Pancreas (tissue), 10 donors: ENCODE measurements around the gene THEM5. TPM values are rescaled to one million over a fixed set of nuclear protein-coding genes. Genes with fewer than 3 reads are reported as not detected.

Experiments
- ATAC-seq, 4 donors: fragments of 200-7000 bp; cut with Tn5 transposase; one replicate each; pipeline versions ENCODE4 v1.8.0 to v1.9.1; 2020; ENCODE audit warnings: mild to moderate bottlenecking in 4 of 4, moderate library complexity in 4 of 4
- DNase-seq, 6 donors: peaks; one replicate each; pipeline ENCODE4 v3.0.0-alpha.2; 2020
- FAIRE-seq: peaks from 2 replicates; lab custom pipeline; 2012; peaks lifted over from hg19 to GRCh38; lab: Jason Lieb, UNC
- H3K27ac ChIP-seq, 4 donors: fragments of 200-600 bp; sonication (generic); 1 replicate in 3 of 4; 2 replicates in 1 of 4; pipeline versions ENCODE4 v1.5.0 to v1.8.0; 2020
- H3K27me3 ChIP-seq, 4 donors: fragments of 200-600 bp; one replicate each; pipeline ENCODE4 v1.8.0; 2021
- H3K36me3 ChIP-seq, 3 donors: fragments of 200-600 bp; sonication (generic) in 1 of 3; one replicate each; pipeline versions ENCODE4 v1.5.0 to v1.8.0; 2020 to 2021
- H3K4me1 ChIP-seq, 3 donors: fragments of 200-600 bp; one replicate each; pipeline ENCODE4 v1.8.0; 2021
- H3K4me3 ChIP-seq, 4 donors: fragments of 200-600 bp; sonication (generic) in 2 of 4; one replicate each; pipeline versions ENCODE4 v1.5.0 to v1.8.0; 2020 to 2021
- H3K9me3 ChIP-seq, 4 donors: fragments of 200-600 bp; one replicate each; pipeline ENCODE4 v1.8.0; 2021
- WGBS, 2 donors: extraction: QIAGEN DNeasy Blood & Tissue Kit; methylation state at CpG; one replicate each; pipeline ENCODE4 v1.1.7; 2013; 5-methylcytosine and 5-hydroxymethylcytosine counted together
- intact Hi-C, 3 donors: fragments of 100-400 bp; cut with DNase I; formaldehyde crosslinking; loops; one replicate each; pipeline versions ENCODE4 v1.11.1 to v1.14.2; 2022
- polyA plus RNA-seq, 2 donors: library from polyadenylated mRNA; stranded (reverse); fragments of 200-250 nt; gene quantifications; one replicate each; pipeline ENCODE4 v1.2.3, GENCODE V29; 2013
- total RNA-seq, 6 donors: library from RNA; stranded (reverse); fragmentation: NEBNext Ultra II Directional in 4 of 6; extraction: Animal tissue kit (Norgen Biotek cat#: 25700) in 4 of 6; gene quantifications; one replicate each; pipeline versions ENCODE4 v1.2.1 to v1.2.4, GENCODE V29; 2021 to 2023
- TF ChIP-seq, protein P1 (sequence below), 4 donors: fragments of 200-600 bp; sonication (generic) in 3 of 4; IDR thresholded peaks; one replicate each; pipeline versions ENCODE4 v1.5.0 to v1.8.0; 2021; ENCODE audit warnings: antibody characterized with exemption in 4 of 4
- donor health status: healthy with polysubstance abuse.
- donor health status: DM: no; HTN: no; CAD: no; lungs with moderate emphysema.
- donor health status: DM: no; HTN: no; CAD: no.
- donor health status: control.
- donor health status: control.
- donor health status: Bipolar disorder and iron deficiency.
- donor health status: DM: yes; HTN: yes; CAD: no.
- donor health status: DM: no; HTN: no; CAD: no.
- donor health status: DM: no; HTN: no; CAD: no.
- donor health status: DM: yes; HTN: yes; CAD: no.

Gene THEM5
- total and polyA plus RNA-seq, 8 donors, result 0.17 TPM; not detected in 7

DNA sequence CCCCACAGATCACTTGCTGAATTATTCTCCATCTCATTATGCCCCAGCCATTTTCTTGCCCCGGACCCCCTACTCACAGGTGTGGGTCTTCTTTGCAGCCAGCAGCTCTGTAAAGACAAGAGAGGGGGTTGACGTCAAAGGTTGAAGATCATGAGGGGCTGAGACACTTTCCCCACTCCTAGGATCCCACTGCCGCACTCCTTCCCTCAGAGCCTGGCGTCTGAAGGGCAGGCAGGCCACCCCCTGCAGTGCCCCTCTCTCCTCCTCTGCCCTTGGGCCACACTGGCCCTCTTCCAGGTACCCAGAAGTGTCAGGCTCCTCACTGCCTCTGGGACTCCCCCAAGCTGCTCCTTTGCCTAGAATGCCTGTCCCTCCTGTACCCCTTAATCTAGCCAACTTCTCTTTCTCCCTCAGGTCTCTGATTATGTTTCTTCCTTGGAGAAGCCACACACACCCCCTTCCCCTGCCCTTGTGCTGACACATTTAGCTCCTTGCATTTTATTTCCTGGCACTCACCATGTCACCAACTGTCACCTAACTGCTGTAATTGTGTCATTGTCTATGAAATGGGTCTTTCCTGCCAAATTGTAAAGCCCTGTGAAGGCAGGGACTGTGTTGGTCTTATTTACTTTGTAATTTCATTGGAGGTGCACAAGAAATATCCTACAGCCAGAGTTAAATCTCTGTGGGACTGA, 24.0 kb downstream of the THEM5 start:
- intact Hi-C loops, result loop anchor here in 1 of 3 donors (10.0 kb wide), 1 partner anchor 55 kb away; no protein-coding TSS in a partner anchor
- Histone ChIP-seq H3K36me3 (peaks cover 0 to 21% (median 2%) of the 10 kb centered on the region in 3 donors), H3K9me3 (no peaks in the 10 kb centered on the region), H3K27me3 (no peaks in the 10 kb centered on the region), H3K27ac (peak overlapping the region in 1 of 4 donors; percentile 8), H3K4me1 (peaks cover 23 to 34% (median 27%) of the 10 kb centered on the region in 3 donors), H3K4me3 (peak overlapping the region in 1 of 4 donors; percentile 82)
- FAIRE-seq, result no peak
- WGBS, 2 donors, result 60 to 65% methylated on average over 4 of the region's 4 CpGs
- TF ChIP-seq, protein P1, sequence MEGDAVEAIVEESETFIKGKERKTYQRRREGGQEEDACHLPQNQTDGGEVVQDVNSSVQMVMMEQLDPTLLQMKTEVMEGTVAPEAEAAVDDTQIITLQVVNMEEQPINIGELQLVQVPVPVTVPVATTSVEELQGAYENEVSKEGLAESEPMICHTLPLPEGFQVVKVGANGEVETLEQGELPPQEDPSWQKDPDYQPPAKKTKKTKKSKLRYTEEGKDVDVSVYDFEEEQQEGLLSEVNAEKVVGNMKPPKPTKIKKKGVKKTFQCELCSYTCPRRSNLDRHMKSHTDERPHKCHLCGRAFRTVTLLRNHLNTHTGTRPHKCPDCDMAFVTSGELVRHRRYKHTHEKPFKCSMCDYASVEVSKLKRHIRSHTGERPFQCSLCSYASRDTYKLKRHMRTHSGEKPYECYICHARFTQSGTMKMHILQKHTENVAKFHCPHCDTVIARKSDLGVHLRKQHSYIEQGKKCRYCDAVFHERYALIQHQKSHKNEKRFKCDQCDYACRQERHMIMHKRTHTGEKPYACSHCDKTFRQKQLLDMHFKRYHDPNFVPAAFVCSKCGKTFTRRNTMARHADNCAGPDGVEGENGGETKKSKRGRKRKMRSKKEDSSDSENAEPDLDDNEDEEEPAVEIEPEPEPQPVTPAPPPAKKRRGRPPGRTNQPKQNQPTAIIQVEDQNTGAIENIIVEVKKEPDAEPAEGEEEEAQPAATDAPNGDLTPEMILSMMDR (IDR thresholded peaks at IDR 0.05), result no peak
- no peak for ATAC-seq
- DNase-seq, result no peak

DNA sequence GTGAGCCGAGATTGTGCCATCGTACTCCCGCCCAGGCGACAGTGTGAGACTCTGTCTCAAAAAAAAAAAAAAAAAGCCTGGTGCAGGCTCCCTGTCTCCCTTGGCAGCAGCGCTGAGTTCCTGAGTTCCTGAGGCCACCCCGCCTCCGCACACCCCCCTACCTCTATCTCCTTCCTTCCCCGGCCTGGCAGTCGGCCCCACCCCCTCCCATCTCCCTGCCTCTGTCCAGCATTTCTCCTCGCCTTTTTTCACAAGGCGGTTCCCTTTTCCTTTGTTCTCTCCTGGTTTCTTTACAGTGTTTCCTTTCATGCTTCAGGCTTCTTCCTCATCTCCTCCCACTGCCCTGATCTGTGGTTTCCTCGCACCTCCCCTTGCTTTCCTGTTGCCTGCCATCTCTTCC, 24.6 kb downstream of the THEM5 start:
- no peaks in the 10 kb centered on the region for H3K27me3 ChIP-seq
- DNase-seq (no peak), ATAC-seq (no peak), FAIRE-seq (no peak)
- H3K4me1 ChIP-seq, result peaks cover 23 to 30% (median 27%) of the 10 kb centered on the region in 3 donors
- no peak overlapping the region for H3K27ac ChIP-seq
- WGBS, 2 donors, result 27 to 52% methylated on average over 9 to 12 of the region's 12 CpGs
- intact Hi-C loops, result loop anchor here in 1 of 3 donors (10.0 kb wide), 1 partner anchor 54 kb away; no protein-coding TSS in a partner anchor
- TF ChIP-seq, protein P1 (IDR thresholded peaks at IDR 0.05), result no peak
- no peak overlapping the region for H3K4me3 ChIP-seq
- H3K36me3 ChIP-seq, result peaks cover 0 to 21% (median 2%) of the 10 kb centered on the region in 3 donors
- no peaks in the 10 kb centered on the region for H3K9me3 ChIP-seq

DNA sequence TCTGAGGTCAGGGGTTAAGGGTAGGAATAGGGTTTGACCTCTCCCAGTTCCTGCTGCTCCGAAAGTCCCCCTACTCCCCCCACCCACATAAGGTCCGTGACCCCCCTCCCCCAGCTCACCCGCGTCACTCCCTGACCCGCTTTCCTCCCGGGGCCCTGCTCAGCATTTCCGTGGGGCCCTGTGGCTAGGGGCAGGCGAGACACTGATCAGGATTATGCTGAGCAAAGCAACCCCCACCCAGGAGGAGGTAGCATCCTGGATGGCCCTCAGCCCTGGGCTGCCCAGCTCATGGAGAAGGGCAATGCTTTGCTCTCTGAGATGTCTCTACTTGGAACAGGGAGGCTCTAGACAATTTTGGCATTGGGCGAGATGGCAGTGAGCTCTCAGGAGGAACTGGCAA, 25.7 kb downstream of the THEM5 start:
- intact Hi-C loops, result loop anchor here in 1 of 3 donors (10.0 kb wide), 1 partner anchor 53 kb away; no protein-coding TSS in a partner anchor
- FAIRE-seq, result no peak
- DNase-seq, result no peak
- WGBS, 2 donors, result 71 to 73% methylated on average over 9 of the region's 9 CpGs
- Histone ChIP-seq H3K36me3 (peaks cover 0 to 21% (median 2%) of the 10 kb centered on the region in 3 donors), H3K4me1 (peaks cover 16 to 22% (median 21%) of the 10 kb centered on the region in 3 donors), H3K27ac (no peak overlapping the region), H3K27me3 (no peaks in the 10 kb centered on the region), H3K4me3 (no peak overlapping the region), H3K9me3 (no peaks in the 10 kb centered on the region)
- no peak for ATAC-seq
- TF ChIP-seq, protein P1 (IDR thresholded peaks at IDR 0.05), result no peak

DNA sequence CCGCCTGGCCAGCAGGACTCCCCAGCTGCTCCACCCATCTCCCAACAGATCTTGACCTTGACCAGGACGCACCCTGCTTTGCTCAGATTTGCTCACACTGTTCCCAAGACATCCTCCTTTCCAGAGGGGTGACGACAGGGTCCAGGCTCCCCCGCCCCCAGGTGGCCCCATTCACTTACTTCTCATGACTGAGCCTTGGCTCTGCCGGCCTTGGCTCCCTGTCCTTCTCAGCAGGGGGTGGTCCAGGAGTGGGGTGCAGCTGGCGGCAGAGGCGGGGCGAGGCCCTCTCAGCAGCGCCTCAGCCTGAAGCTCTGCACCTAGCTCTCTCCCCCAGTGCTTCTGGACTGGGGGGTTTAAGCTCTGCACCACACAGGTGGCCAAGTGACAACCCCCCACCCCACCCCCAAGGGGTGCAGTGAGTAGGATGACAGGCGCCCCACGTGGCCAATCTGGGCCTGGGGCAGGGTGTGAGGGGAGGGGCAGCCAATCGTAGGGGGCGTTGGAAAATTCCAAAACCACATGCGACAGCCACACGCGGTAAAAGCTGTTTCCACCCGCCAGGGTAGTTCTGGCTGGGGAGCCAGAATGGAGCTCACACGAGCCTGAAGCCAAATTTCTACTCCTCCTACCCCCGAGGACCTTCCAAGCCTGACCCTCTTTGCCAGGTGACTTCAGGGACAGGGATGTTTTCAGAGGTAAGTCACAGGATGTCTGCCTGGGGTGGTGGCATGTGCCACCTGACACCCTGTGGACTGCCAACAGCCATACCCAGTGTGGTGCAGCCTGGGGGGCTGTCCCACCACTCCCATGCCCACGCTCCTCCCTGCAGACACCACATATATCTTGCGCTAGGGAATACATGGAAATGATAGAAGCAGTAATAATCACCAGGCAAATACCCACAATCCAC, 27.5 kb downstream of the THEM5 start:
- H3K27ac ChIP-seq, result no peak overlapping the region

More for the DNA sequence above, 27.5 kb downstream of the THEM5 start:
- WGBS, 2 donors, result 64 to 67% methylated on average over 21 of the region's 21 CpGs
- intact Hi-C loops, result loop anchor here in 1 of 3 donors (10.0 kb wide), 1 partner anchor 51 kb away; no protein-coding TSS in a partner anchor
- Histone ChIP-seq H3K9me3 (no peaks in the 10 kb centered on the region), H3K4me1 (peaks cover 9 to 26% (median 18%) of the 10 kb centered on the region in 3 donors), H3K27me3 (no peaks in the 10 kb centered on the region), H3K36me3 (peaks cover 0 to 21% (median 2%) of the 10 kb centered on the region in 3 donors), H3K4me3 (no peak overlapping the region)
- no peak for ATAC-seq
- TF ChIP-seq, protein P1 (IDR thresholded peaks at IDR 0.05), result no peak
- DNase-seq, result no peak
- no peak for FAIRE-seq
